ENCODE data around the gene FBXL2.

Gene FBXL2

DNA sequence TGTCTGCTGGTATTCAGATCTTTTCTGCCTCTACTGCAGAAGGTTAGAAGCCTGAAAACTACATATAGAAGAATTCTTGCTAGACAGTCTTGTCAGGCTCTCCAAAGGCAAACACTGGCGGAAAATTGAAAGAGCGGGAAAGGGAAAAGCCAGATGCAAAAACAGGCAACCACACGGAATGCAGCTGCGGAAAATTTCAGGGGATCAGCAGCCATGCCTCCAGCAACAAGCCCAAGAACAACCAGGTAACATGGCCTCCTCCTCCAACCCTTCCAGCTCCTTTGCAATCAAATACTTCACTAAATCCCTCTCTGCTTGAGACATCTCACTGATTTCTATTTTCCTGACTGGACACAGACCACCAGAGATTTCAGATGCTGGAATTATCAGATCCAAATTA is 153.3 kb downstream of the FBXL2 start:
- DNase-seq = no peak

DNA sequence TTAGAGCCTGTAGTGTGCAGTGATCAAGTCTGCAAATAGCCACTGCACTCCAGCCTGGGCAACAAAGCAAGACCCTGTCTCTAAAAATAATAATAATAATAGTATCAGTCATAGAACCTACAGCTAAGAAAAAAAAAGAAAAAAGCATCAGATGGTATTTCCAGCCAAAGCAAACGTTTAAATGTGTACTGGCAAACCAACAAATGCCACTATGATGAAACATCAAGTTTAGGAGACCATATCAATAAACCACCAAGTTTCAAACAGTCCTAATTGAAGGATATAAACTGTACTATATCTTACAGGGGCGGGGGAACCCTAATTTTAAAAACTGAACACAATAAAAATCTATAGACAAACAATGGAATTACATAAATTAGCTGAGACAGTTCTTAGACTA is 156.6 kb downstream of the FBXL2 start:
- DNase-seq = no peak
